HepG2 (cell line): ENCODE data around the gene EDN2. TPM values are rescaled to one million over a fixed set of nuclear protein-coding genes. Genes with fewer than 3 reads are reported as not detected.

ENCODE experiments used
- MBD4 ChIP-seq: IDR thresholded peaks from 2 replicates; pipeline ENCODE4 v1.6.1; 2012; ENCODE audit warnings: low read length, inconsistent platforms, borderline replicate concordance
- MIXL1 ChIP-seq: IDR thresholded peaks from 2 replicates; pipeline ENCODE4 v1.6.1; 2016
- MYNN ChIP-seq: sonication (generic); formaldehyde crosslinking; IDR thresholded peaks from 2 replicates; pipeline ENCODE4 v1.4.0; 2020; ENCODE audit warnings: mild to moderate bottlenecking, low read depth, missing genetic modification reagents
- PCBP1 ChIP-seq: fragments of 200-400 bp; formaldehyde crosslinking; IDR thresholded peaks from 2 replicates; pipeline ENCODE4 v1.6.1; 2017; ENCODE audit warnings: mild to moderate bottlenecking, low read depth, low read length, borderline replicate concordance
- RXRB ChIP-seq: IDR thresholded peaks from 2 replicates; pipeline ENCODE4 v1.6.1; 2016; ENCODE audit warnings: borderline replicate concordance, missing genetic modification reagents, missing compliant biosample characterization
- XRCC5 ChIP-seq: fragments of 200-400 bp; formaldehyde crosslinking; optimal IDR thresholded peaks from 2 replicates; pipeline ENCODE3; 2017; ENCODE audit warnings: mild to moderate bottlenecking, low read length
- ZMYM3 ChIP-seq: sonication (generic); formaldehyde crosslinking; IDR thresholded peaks from 2 replicates; pipeline ENCODE4 v1.5.1; 2020; ENCODE audit warnings: mild to moderate bottlenecking, missing genetic modification reagents
- ZNF121 ChIP-seq: sonication (generic); formaldehyde crosslinking; IDR thresholded peaks from 2 replicates; pipeline ENCODE4 v1.5.0; 2020; ENCODE audit warnings: mild to moderate bottlenecking, missing genetic modification reagents
- ZNF263 ChIP-seq: sonication (generic); formaldehyde crosslinking; IDR thresholded peaks from 2 replicates; pipeline ENCODE4 v1.4.0; 2020; ENCODE audit warnings: missing genetic modification reagents
- ZNF614 ChIP-seq: IDR thresholded peaks from 2 replicates; pipeline ENCODE4 v1.6.1; 2018; ENCODE audit warnings: missing biosample characterization, missing genetic modification reagents, inconsistent platforms, borderline replicate concordance
- ZNF629 ChIP-seq: sonication (generic); formaldehyde crosslinking; conservative IDR thresholded peaks from 2 replicates; pipeline ENCODE4 v1.5.0; 2020; ENCODE audit warnings: missing genetic modification reagents
- ZNF768 ChIP-seq: sonication (generic); formaldehyde crosslinking; IDR thresholded peaks from 2 replicates; pipeline ENCODE4 v1.4.0; 2020; ENCODE audit warnings: missing genetic modification reagents
- ZNF788 ChIP-seq: sonication (generic); formaldehyde crosslinking; IDR thresholded peaks from 2 replicates; pipeline ENCODE4 v1.5.0; 2020; ENCODE audit warnings: mild to moderate bottlenecking, missing genetic modification reagents, borderline replicate concordance
- ZSCAN20 ChIP-seq: sonication (generic); formaldehyde crosslinking; IDR thresholded peaks from 2 replicates; pipeline ENCODE4 v1.4.0; 2020; ENCODE audit warnings: missing genetic modification reagents, mild to moderate bottlenecking, borderline replicate concordance
- polyA plus RNA-seq, 8 experiments: library from polyadenylated mRNA; depleted of rRNA in 3 of 8; stranded (reverse) in 7 of 8; unstranded in 1 of 8; fragments of >200 nt; fragmentation: Illumina TruSeq in 4 of 8; extraction: Trizol in 4 of 8; gene quantifications; 2 replicates each; pipeline versions ENCODE4 v1.2.1 to v1.2.3, GENCODE V29; 2011 to 2016; ENCODE audit warnings: low read depth in 4 of 8, missing spikeins in 1 of 8, mixed read lengths in 1 of 8; ENCODE audit not compliant: insufficient read depth in 1 of 8
- total RNA-seq, 5 experiments: library from RNA; depleted of rRNA; stranded (reverse); fragments of >200 nt; fragmentation: Illumina TruSeq; extraction: Trizol; gene quantifications; 2 replicates each; pipeline ENCODE4 v1.2.3, GENCODE V29; 2016; ENCODE audit warnings: low read depth in 1 of 5
- TF ChIP-seq, protein P1 (sequence below): sonication (generic); formaldehyde crosslinking; IDR thresholded peaks from 2 replicates; pipeline ENCODE4 v1.4.0; 2020; ENCODE audit warnings: missing genetic modification reagents, mild to moderate bottlenecking, borderline replicate concordance
- TF ChIP-seq, protein P2 (sequence below): sonication (generic); formaldehyde crosslinking; IDR thresholded peaks from 2 replicates; pipeline ENCODE4 v1.4.0; 2020; ENCODE audit warnings: missing genetic modification reagents, low read depth, mild to moderate bottlenecking, borderline replicate concordance
- TF ChIP-seq, protein P3 (sequence below): sonication (generic); formaldehyde crosslinking; conservative IDR thresholded peaks from 2 replicates; pipeline ENCODE4 v1.8.1; 2023; ENCODE audit warnings: missing genetic modification reagents
- TF ChIP-seq, protein P4 (sequence below): sonication (generic); formaldehyde crosslinking; IDR thresholded peaks from 2 replicates; pipeline ENCODE4 v1.4.0; 2020; ENCODE audit warnings: missing genetic modification reagents, borderline replicate concordance

EDN2 gene
- total and polyA plus RNA-seq, 2 of the 13 experiments (the other 11 are each of a cell fraction or from before 2014, with no cell fraction given): not detected

DNA sequence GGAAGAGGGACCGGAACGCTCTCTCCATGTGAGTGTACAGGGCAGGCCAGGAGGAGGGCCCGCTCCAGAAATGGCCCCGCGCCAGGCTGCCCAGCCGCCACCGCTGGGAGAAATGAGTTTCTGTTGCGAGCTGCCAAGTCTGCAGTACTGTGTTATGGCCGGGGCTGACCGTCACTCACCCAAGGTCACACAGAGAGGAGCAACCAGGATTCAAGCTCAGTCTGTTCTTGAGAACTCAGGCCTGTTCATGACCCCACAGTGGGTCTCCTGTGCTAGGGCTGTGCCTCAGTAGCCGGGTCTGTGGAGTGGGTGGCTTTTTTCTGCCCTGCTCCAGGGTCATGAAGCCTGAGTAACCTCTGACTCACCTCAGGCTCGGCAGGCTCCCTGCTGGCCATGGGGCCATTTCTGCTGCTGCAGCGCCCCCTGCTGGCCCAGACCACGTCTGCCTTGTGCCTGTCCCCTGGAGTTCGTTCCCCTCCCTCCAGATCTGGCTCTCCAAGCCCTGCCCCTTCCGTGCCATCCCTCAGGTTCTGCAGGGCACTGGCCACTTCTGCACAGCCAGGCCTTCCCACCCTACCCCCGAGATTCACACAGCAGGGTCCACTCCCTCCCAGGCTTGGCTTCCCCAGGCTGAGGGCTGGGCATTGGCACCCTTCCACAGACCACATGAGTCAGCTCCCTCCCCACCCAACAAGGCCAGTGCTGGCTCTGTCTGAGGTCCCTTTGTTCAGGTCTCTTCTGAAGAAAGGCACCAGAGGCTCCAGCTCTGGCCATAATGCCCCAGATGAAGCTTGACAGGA, 51.8 kb downstream of the EDN2 start (continued):
- TF ChIP-seq, protein P1, sequence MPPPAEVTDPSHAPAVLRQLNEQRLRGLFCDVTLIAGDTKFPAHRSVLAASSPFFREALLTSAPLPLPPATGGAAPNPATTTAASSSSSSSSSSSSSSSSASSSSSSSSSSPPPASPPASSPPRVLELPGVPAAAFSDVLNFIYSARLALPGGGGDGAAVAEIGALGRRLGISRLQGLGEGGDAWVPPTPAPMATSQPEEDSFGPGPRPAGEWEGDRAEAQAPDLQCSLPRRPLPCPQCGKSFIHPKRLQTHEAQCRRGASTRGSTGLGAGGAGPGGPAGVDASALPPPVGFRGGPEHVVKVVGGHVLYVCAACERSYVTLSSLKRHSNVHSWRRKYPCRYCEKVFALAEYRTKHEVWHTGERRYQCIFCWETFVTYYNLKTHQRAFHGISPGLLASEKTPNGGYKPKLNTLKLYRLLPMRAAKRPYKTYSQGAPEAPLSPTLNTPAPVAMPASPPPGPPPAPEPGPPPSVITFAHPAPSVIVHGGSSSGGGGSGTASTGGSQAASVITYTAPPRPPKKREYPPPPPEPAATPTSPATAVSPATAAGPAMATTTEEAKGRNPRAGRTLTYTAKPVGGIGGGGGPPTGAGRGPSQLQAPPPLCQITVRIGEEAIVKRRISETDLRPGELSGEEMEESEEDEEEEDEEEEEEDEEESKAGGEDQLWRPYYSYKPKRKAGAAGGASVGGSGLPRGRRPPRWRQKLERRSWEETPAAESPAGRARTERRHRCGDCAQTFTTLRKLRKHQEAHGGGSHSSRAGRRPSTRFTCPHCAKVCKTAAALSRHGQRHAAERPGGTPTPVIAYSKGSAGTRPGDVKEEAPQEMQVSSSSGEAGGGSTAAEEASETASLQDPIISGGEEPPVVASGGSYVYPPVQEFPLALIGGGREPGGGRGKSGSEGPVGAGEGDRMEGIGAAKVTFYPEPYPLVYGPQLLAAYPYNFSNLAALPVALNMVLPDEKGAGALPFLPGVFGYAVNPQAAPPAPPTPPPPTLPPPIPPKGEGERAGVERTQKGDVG (CRISPR knock-in tag): peak; percentile 44; the same call in 1 of the 2 replicates
- peak; percentile 85 for TF ChIP-seq XRCC5
- TF ChIP-seq MIXL1: 0 out of 2 replicates have a peak, but pooled peaks have one; percentile 21
- TF ChIP-seq, protein P2, sequence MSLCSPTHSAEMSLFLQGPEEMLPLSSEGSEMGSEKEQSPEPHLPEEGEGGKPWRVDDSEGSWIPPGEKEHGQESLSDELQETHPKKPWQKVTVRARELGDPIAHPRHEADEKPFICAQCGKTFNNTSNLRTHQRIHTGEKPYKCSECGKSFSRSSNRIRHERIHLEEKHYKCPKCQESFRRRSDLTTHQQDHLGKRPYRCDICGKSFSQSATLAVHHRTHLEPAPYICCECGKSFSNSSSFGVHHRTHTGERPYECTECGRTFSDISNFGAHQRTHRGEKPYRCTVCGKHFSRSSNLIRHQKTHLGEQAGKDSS (CRISPR knock-in tag): 0 out of 2 replicates have a peak, but pooled peaks have one; percentile 36
- 0 out of 2 replicates have a peak, but pooled peaks have one; percentile 41 for TF ChIP-seq ZNF768 (CRISPR knock-in tag)
- TF ChIP-seq RXRB (CRISPR knock-in tag): peak; percentile 57; the same call in 1 of the 2 replicates
- TF ChIP-seq MBD4: no peak
- no peak for TF ChIP-seq ZSCAN20 (CRISPR knock-in tag)
- TF ChIP-seq, protein P3, sequence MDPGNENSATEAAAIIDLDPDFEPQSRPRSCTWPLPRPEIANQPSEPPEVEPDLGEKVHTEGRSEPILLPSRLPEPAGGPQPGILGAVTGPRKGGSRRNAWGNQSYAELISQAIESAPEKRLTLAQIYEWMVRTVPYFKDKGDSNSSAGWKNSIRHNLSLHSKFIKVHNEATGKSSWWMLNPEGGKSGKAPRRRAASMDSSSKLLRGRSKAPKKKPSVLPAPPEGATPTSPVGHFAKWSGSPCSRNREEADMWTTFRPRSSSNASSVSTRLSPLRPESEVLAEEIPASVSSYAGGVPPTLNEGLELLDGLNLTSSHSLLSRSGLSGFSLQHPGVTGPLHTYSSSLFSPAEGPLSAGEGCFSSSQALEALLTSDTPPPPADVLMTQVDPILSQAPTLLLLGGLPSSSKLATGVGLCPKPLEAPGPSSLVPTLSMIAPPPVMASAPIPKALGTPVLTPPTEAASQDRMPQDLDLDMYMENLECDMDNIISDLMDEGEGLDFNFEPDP (CRISPR knock-in tag): 0 out of 2 replicates have a peak, but pooled peaks have one; percentile 51
- TF ChIP-seq MYNN (CRISPR knock-in tag): no peak
- peak; percentile 57; the same call in 1 of the 2 replicates for TF ChIP-seq ZNF788 (CRISPR knock-in tag)
- TF ChIP-seq ZNF263: 0 out of 2 replicates have a peak, but pooled peaks have one; percentile 20
- peak; percentile 76 for TF ChIP-seq ZMYM3 (CRISPR knock-in tag)
- peak; percentile 97 for TF ChIP-seq ZNF629 (CRISPR knock-in tag)
- TF ChIP-seq PCBP1: 0 out of 2 replicates have a peak, but pooled peaks have one; percentile 40
- TF ChIP-seq ZNF614 (CRISPR knock-in tag): 0 out of 2 replicates have a peak, but pooled peaks have one; percentile 35
- TF ChIP-seq, protein P4, sequence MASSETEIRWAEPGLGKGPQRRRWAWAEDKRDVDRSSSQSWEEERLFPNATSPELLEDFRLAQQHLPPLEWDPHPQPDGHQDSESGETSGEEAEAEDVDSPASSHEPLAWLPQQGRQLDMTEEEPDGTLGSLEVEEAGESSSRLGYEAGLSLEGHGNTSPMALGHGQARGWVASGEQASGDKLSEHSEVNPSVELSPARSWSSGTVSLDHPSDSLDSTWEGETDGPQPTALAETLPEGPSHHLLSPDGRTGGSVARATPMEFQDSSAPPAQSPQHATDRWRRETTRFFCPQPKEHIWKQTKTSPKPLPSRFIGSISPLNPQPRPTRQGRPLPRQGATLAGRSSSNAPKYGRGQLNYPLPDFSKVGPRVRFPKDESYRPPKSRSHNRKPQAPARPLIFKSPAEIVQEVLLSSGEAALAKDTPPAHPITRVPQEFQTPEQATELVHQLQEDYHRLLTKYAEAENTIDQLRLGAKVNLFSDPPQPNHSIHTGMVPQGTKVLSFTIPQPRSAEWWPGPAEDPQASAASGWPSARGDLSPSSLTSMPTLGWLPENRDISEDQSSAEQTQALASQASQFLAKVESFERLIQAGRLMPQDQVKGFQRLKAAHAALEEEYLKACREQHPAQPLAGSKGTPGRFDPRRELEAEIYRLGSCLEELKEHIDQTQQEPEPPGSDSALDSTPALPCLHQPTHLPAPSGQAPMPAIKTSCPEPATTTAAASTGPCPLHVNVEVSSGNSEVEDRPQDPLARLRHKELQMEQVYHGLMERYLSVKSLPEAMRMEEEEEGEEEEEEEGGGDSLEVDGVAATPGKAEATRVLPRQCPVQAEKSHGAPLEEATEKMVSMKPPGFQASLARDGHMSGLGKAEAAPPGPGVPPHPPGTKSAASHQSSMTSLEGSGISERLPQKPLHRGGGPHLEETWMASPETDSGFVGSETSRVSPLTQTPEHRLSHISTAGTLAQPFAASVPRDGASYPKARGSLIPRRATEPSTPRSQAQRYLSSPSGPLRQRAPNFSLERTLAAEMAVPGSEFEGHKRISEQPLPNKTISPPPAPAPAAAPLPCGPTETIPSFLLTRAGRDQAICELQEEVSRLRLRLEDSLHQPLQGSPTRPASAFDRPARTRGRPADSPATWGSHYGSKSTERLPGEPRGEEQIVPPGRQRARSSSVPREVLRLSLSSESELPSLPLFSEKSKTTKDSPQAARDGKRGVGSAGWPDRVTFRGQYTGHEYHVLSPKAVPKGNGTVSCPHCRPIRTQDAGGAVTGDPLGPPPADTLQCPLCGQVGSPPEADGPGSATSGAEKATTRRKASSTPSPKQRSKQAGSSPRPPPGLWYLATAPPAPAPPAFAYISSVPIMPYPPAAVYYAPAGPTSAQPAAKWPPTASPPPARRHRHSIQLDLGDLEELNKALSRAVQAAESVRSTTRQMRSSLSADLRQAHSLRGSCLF (CRISPR knock-in tag): no peak
- 0 out of 2 replicates have a peak, but pooled peaks have one; percentile 11 for TF ChIP-seq ZNF121
